Cardiac fibroblast (primary cell): ENCODE measurements around the gene FSTL1.

Source experiments
- DNase-seq, 2 donors: peaks; one replicate each; pipeline versions ENCODE4 v3.0.0 to v3.0.0-alpha.2; 2010; ENCODE audit warnings: low read depth in 2 of 2
- H3K4me3 ChIP-seq, 2 donors: replicated peaks in 1 of 2; 1 replicate in 1 of 2; 2 replicates in 1 of 2; pipeline ENCODE4 v1.5.1; 2011; ENCODE audit warnings: low read depth in 2 of 2, low read length in 2 of 2, mild to moderate bottlenecking in 2 of 2, moderate library complexity in 1 of 2
- CTCF ChIP-seq: IDR thresholded peaks from one replicate; pipeline ENCODE4 v1.5.1; 2011; ENCODE audit warnings: low read depth, mild to moderate bottlenecking, low read length, inconsistent platforms

FSTL1 gene

GRCh38 chr3:120417272-120417911 lies 33.4 kb downstream of the FSTL1 start:
- H3K4me3 ChIP-seq = peak overlapping the region in 1 of 2 donors; percentile 10
- TF ChIP-seq CTCF = peak; percentile 78
- DNase-seq = peak; percentile 98 to 99

- TF ChIP-seq CTCF = no peak
- no peak overlapping the region for H3K4me3 ChIP-seq
- DNase-seq = no peak
Measured at GRCh38 chr3:120416868-120417267, 33.9 kb downstream of the FSTL1 start.

DNA sequence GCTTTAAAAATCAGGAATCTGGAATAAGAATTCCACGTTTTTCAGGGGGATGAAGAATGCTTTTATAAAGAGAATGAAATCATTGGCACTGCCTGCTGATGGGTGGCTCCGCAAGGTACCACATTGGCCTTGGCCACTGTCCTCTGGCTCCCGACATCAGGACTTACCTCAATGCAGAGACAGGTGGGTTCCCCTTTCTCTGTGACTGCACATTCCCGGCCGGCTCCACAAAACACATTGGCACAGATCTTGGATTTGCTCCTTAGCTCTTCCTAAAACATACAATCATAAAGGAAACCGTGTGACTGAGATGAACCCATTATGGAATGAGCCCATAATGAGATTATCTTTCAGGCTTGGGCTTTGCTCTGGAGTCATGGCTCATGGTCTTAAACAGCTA lies 35.0 kb downstream of the FSTL1 start:
- H3K4me3 ChIP-seq = no peak overlapping the region
- TF ChIP-seq CTCF = no peak
- DNase-seq = no peak

- TF ChIP-seq CTCF = no peak
- peak in 1 of 2 donors; percentile 44 for DNase-seq
- no peak overlapping the region for H3K4me3 ChIP-seq
Measured at GRCh38 chr3:120410541-120410940, 40.3 kb downstream of the FSTL1 start.

GRCh38 chr3:120410116-120410515 lies 40.7 kb downstream of the FSTL1 start:
- DNase-seq = no peak
- TF ChIP-seq CTCF = no peak
- H3K4me3 ChIP-seq = no peak overlapping the region

DNA sequence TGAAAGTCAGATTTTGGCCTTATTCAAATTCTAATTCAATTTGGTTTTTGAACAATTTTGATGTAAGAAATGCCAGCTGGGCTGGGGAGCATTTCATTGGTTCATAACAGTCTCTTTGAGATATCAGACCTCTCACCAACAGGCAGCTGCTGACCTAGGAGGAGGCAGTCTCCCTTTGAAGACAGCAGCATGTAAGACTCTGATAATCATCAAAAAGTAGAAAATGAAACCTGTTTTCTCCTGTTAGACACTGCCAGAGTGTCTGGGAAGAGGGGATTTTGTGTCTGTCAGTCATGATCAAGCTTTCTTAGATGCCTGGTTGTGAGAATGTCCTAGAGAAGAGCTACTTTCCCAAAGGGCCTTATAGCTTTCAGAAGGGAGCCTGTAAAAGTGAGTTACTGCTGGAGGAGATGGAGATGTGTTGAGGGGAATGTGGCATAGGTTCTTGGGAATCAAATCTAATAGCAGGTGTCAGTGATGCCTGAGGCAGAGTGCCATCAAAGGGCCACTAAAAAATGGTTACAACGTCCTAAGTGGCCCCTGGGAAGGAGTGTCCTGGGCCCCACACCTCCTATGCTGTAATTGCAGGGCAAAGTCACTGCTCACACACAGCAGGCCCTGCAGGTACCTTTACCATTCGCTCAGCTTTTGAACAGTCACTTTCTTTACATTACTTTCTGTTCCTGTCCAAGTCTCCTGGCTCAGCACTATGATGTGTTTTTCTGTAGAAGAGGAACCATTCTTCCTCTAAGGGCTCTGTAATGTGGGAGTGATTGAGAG lies 43.1 kb downstream of the FSTL1 start:
- no peak for DNase-seq
- H3K4me3 ChIP-seq = no peak overlapping the region
- TF ChIP-seq CTCF = no peak
